ENCODE data around the gene PLK3. TPM values are rescaled to one million over a fixed set of nuclear protein-coding genes. Genes with fewer than 3 reads are reported as not detected.
"Not testable (repeated sequence)": the region's sequence is repeated elsewhere in the genome, so short reads cannot be mapped to it uniquely, and the experiment has no call there.

Gene PLK3
- total RNA-seq, 1 experiment from 2014 or later, result 8.5 TPM

GRCh38 chr1:44806704-44807363 lies 6.7 kb downstream of the PLK3 start, which contains the start of gene DYNLT4:
DYNLT4 (minus strand) TSS chr1:44807351; CDS start chr1:44806668, 683 bp downstream.
- in situ Hi-C loops (cut with HindIII; ENCODE audit: low sequenced_read_pairs), result no loop called here
- DNase-seq (ENCODE audit: low spot score), result no peak

GRCh38 chr1:44807364-44808062 lies 7.3 kb downstream of the PLK3 start:
- peak; percentile 67 for DNase-seq (ENCODE audit: low spot score)
- in situ Hi-C loops (cut with HindIII; ENCODE audit: low sequenced_read_pairs), result no loop called here

- in situ Hi-C loops (cut with HindIII; ENCODE audit: low sequenced_read_pairs), result no loop called here
These were observed 8.1 kb downstream of the PLK3 start, which contains the start of gene BTBD19 for GRCh38 chr1:44808063-44808937. BTBD19 (plus strand) TSS chr1:44808523; CDS start chr1:44808821, 298 bp downstream.

GRCh38 chr1:44808938-44809917 lies 9.1 kb downstream of the PLK3 start:
- no peak for DNase-seq (ENCODE audit: low spot score)
- in situ Hi-C loops (cut with HindIII; ENCODE audit: low sequenced_read_pairs), result no loop called here

More at GRCh38 chr1:44808063-44808937, 8.1 kb downstream of the PLK3 start, which contains the start of gene BTBD19:
- DNase-seq (ENCODE audit: low spot score), result peak; percentile 72

- DNase-seq (ENCODE audit: low spot score), result no peak
- in situ Hi-C loops (cut with HindIII; ENCODE audit: low sequenced_read_pairs), result no loop called here
These were observed 10.1 kb downstream of the PLK3 start for GRCh38 chr1:44810101-44810761.

GRCh38 chr1:44810762-44811105 lies 10.6 kb downstream of the PLK3 start:
- DNase-seq (ENCODE audit: low spot score); in situ Hi-C loops (cut with HindIII; ENCODE audit: low sequenced_read_pairs): not testable (repeated sequence)

- no peak for DNase-seq (ENCODE audit: low spot score)
- in situ Hi-C loops (cut with HindIII; ENCODE audit: low sequenced_read_pairs), result no loop called here
These were observed 11.1 kb downstream of the PLK3 start for GRCh38 chr1:44811234-44811633.

- DNase-seq (ENCODE audit: low spot score), result peak; percentile 57
- in situ Hi-C loops (cut with HindIII; ENCODE audit: low sequenced_read_pairs), result no loop called here
These were observed 12.8 kb downstream of the PLK3 start for GRCh38 chr1:44812822-44813543.

GRCh38 chr1:44815926-44816325 lies 15.7 kb downstream of the PLK3 start:
- in situ Hi-C loops (cut with HindIII; ENCODE audit: low sequenced_read_pairs); DNase-seq (ENCODE audit: low spot score): not testable (repeated sequence)

GRCh38 chr1:44817307-44817706 lies 17.1 kb downstream of the PLK3 start:
- no peak for DNase-seq (ENCODE audit: low spot score)
- in situ Hi-C loops (cut with HindIII; ENCODE audit: low sequenced_read_pairs), result no loop called here

- in situ Hi-C loops (cut with HindIII; ENCODE audit: low sequenced_read_pairs), result no loop called here
- DNase-seq (ENCODE audit: low spot score), result no peak
These were observed 17.8 kb downstream of the PLK3 start for GRCh38 chr1:44817771-44818495.

GRCh38 chr1:44819196-44819607 lies 19.0 kb downstream of the PLK3 start:
- in situ Hi-C loops (cut with HindIII; ENCODE audit: low sequenced_read_pairs), result no loop called here
- DNase-seq (ENCODE audit: low spot score), result no peak

- in situ Hi-C loops (cut with HindIII; ENCODE audit: low sequenced_read_pairs), result no loop called here
These were observed 19.6 kb downstream of the PLK3 start for GRCh38 chr1:44819608-44820327.

GRCh38 chr1:44820328-44821239 lies 20.4 kb downstream of the PLK3 start:
- no peak for DNase-seq (ENCODE audit: low spot score)
- in situ Hi-C loops (cut with HindIII; ENCODE audit: low sequenced_read_pairs), result no loop called here

More at GRCh38 chr1:44819608-44820327, 19.6 kb downstream of the PLK3 start:
- DNase-seq (ENCODE audit: low spot score), result peak; percentile 82

- in situ Hi-C loops (cut with HindIII; ENCODE audit: low sequenced_read_pairs), result no loop called here
- no peak for DNase-seq (ENCODE audit: low spot score)
These were observed 21.1 kb downstream of the PLK3 start for GRCh38 chr1:44821240-44821715.
